H9 (cell line): ENCODE results near the gene SMC4. TPM values are rescaled to one million over a fixed set of nuclear protein-coding genes. Genes with fewer than 3 reads are reported as not detected.

ENCODE experiments used
- DNase-seq: peaks from one replicate; pipeline ENCODE4 v3.0.0-alpha.2; 2017
- H2AFZ ChIP-seq: one replicate; pipeline ENCODE4 v1.6.1; 2013; ENCODE audit warnings: mild to moderate bottlenecking, low read length, control low read depth, moderate library complexity
- H2AK5ac ChIP-seq: 2 replicates; pipeline ENCODE4 v1.6.1; 2013; ENCODE audit warnings: low read length, control low read depth, mixed read lengths; ENCODE audit not compliant: insufficient read length
- H2BK120ac ChIP-seq: one replicate; pipeline ENCODE4 v1.6.1; 2013; ENCODE audit warnings: low read depth, mild to moderate bottlenecking, low read length, control low read depth, inconsistent platforms; ENCODE audit not compliant: poor library complexity, severe bottlenecking
- H2BK12ac ChIP-seq: 2 replicates; pipeline ENCODE4 v1.6.1; 2013; ENCODE audit warnings: low read length, control low read depth, mixed read lengths, low read depth; ENCODE audit not compliant: insufficient read length
- H2BK15ac ChIP-seq: 2 replicates; pipeline ENCODE4 v1.6.1; 2013; ENCODE audit warnings: low read depth, low read length, control low read depth
- H2BK20ac ChIP-seq: one replicate; pipeline ENCODE4 v1.6.1; 2013; ENCODE audit warnings: low read depth, mild to moderate bottlenecking, low read length, control low read depth, inconsistent platforms; ENCODE audit not compliant: poor library complexity, severe bottlenecking
- H2BK5ac ChIP-seq: 2 replicates; pipeline ENCODE4 v1.6.1; 2013; ENCODE audit warnings: low read length, control low read depth, mixed read lengths; ENCODE audit not compliant: insufficient read length
- H3K14ac ChIP-seq: 2 replicates; pipeline ENCODE4 v1.6.1; 2013; ENCODE audit warnings: low read length, control low read depth; ENCODE audit not compliant: insufficient read depth
- H3K18ac ChIP-seq: 2 replicates; pipeline ENCODE4 v1.6.1; 2013; ENCODE audit warnings: low read depth, mild to moderate bottlenecking, mixed read lengths, low read length, control low read depth; ENCODE audit not compliant: insufficient read length
- H3K23ac ChIP-seq: 2 replicates; pipeline ENCODE4 v1.6.1; 2013; ENCODE audit warnings: low read length, control low read depth, mixed read lengths, low read depth; ENCODE audit not compliant: insufficient read length
- H3K23me2 ChIP-seq: 2 replicates; pipeline ENCODE4 v1.6.1; 2013; ENCODE audit warnings: low read depth, mild to moderate bottlenecking, mixed read lengths, low read length, control low read depth; ENCODE audit not compliant: insufficient read length, poor library complexity, severe bottlenecking
- H3K27ac ChIP-seq: 2 replicates; pipeline ENCODE4 v1.5.1; 2013; ENCODE audit warnings: low read length, control low read depth, mixed read lengths, low read depth; ENCODE audit not compliant: insufficient read length
- H3K27me3 ChIP-seq: 2 replicates; pipeline ENCODE4 v1.6.1; 2013; ENCODE audit warnings: low read length, control low read depth, inconsistent platforms; ENCODE audit not compliant: insufficient read depth
- H3K4ac ChIP-seq: 2 replicates; pipeline ENCODE4 v1.6.1; 2013; ENCODE audit warnings: low read depth, mild to moderate bottlenecking, control low read depth, inconsistent platforms, low read length, moderate library complexity
- H3K4me1 ChIP-seq: 2 replicates; pipeline ENCODE4 v1.6.1; 2013; ENCODE audit warnings: low read length, control low read depth, inconsistent platforms; ENCODE audit not compliant: insufficient read depth
- H3K4me2 ChIP-seq: 2 replicates; pipeline ENCODE4 v1.6.1; 2013; ENCODE audit warnings: low read length, control low read depth, mixed read lengths; ENCODE audit not compliant: insufficient read length, insufficient read depth
- H3K56ac ChIP-seq: 2 replicates; pipeline ENCODE4 v1.6.1; 2013; ENCODE audit warnings: low read depth, mild to moderate bottlenecking, mixed read lengths, low read length, control low read depth; ENCODE audit not compliant: insufficient read length
- H3K79me1 ChIP-seq: 2 replicates; pipeline ENCODE4 v1.6.1; 2013; ENCODE audit warnings: low read depth, mild to moderate bottlenecking, moderate library complexity, low read length, control low read depth, inconsistent platforms; ENCODE audit not compliant: insufficient read depth, poor library complexity, severe bottlenecking
- H3K79me2 ChIP-seq: 2 replicates; pipeline ENCODE4 v1.6.1; 2013; ENCODE audit warnings: low read length, control low read depth, inconsistent platforms; ENCODE audit not compliant: insufficient read depth
- H3K9ac ChIP-seq: 2 replicates; pipeline ENCODE4 v1.6.1; 2013; ENCODE audit warnings: low read length, control low read depth, mixed read lengths; ENCODE audit not compliant: insufficient read length; ENCODE audit errors: extremely low read depth
- H3K9me3 ChIP-seq: one replicate; pipeline ENCODE4 v1.6.1; 2013; ENCODE audit warnings: low read depth, low read length, inconsistent platforms; ENCODE audit not compliant: control insufficient read depth
- H3T11ph ChIP-seq: one replicate; pipeline ENCODE4 v1.6.1; 2013; ENCODE audit warnings: mild to moderate bottlenecking, low read length, control low read depth, inconsistent platforms
- H4K20me1 ChIP-seq: one replicate; pipeline ENCODE4 v1.6.1; 2013; ENCODE audit not compliant: control insufficient read depth, insufficient read length, insufficient read depth
- H4K5ac ChIP-seq: 2 replicates; pipeline ENCODE4 v1.6.1; 2013; ENCODE audit warnings: low read depth, mild to moderate bottlenecking, mixed read lengths, low read length, control low read depth; ENCODE audit not compliant: insufficient read length
- H4K8ac ChIP-seq: replicated peaks from 2 replicates; pipeline ENCODE4 v1.6.1; 2013; ENCODE audit warnings: low read length, control low read depth, mixed read lengths, low read depth; ENCODE audit not compliant: insufficient read length
- H4K91ac ChIP-seq: 2 replicates; pipeline ENCODE4 v1.6.1; 2013; ENCODE audit warnings: low read depth, mild to moderate bottlenecking, moderate library complexity, mixed read lengths, low read length, control low read depth; ENCODE audit not compliant: insufficient read length
- H3K27ac Mint-ChIP-seq, 3 experiments: 2 replicates in 2 of 3; 3 replicates in 1 of 3; pipeline ENCODE4 v1.8.0; 2020 to 2021; ENCODE audit warnings: mixed read lengths in 3 of 3, mild to moderate bottlenecking in 1 of 3, moderate library complexity in 1 of 3
- H3K27me3 Mint-ChIP-seq: 2 replicates; pipeline ENCODE4 v1.8.0; 2021; ENCODE audit warnings: low read depth, mild to moderate bottlenecking, moderate library complexity, mixed read lengths
- H3K36me3 Mint-ChIP-seq, 3 experiments: 2 replicates in 2 of 3; 3 replicates in 1 of 3; pipeline ENCODE4 v1.8.0; 2020 to 2021; ENCODE audit warnings: low read depth in 3 of 3, mixed read lengths in 3 of 3; ENCODE audit not compliant: insufficient read depth in 1 of 3
- H3K4me1 Mint-ChIP-seq, 2 experiments: 2 replicates each; pipeline ENCODE4 v1.8.0; 2020; ENCODE audit warnings: mixed read lengths in 2 of 2
- H3K4me3 Mint-ChIP-seq, 2 experiments: 2 replicates in 1 of 2; 3 replicates in 1 of 2; pipeline ENCODE4 v1.8.0; 2020 to 2021; ENCODE audit warnings: mild to moderate bottlenecking in 2 of 2, mixed read lengths in 2 of 2, moderate library complexity in 1 of 2
- H3K9me3 Mint-ChIP-seq, 2 experiments: 2 replicates in 1 of 2; 3 replicates in 1 of 2; pipeline ENCODE4 v1.8.0; 2020; ENCODE audit warnings: mild to moderate bottlenecking in 2 of 2, mixed read lengths in 2 of 2, moderate library complexity in 1 of 2
- CTCF ChIP-seq: fragments of 200-600 bp; sonication (generic); conservative IDR thresholded peaks from 3 replicates; pipeline ENCODE4 v1.8.0; 2021; ENCODE audit warnings: antibody characterized with exemption, mild to moderate bottlenecking
- WGBS: extraction: QIAGEN DNeasy Blood & Tissue Kit; methylation state at CpG from one replicate; pipeline ENCODE4 v1.1.7; 2013; ENCODE audit warnings: missing lambda C conversion rate, low lambda C conversion rate, mixed read lengths; ENCODE audit not compliant: insufficient read length; ENCODE audit errors: extremely low coverage; 5-methylcytosine and 5-hydroxymethylcytosine counted together
- total RNA-seq: library from RNA; stranded (reverse); gene quantifications from 2 replicates; pipeline ENCODE4 v1.2.1, GENCODE V29; 2021

SMC4 gene
- total RNA-seq, 1 experiment from 2014 or later = 130 TPM

- Histone ChIP-seq H3K56ac (no peak overlapping the region), H4K8ac (no peak overlapping the region), H2BK12ac (no peak overlapping the region), H3K4ac (no peak overlapping the region), H3K9ac (no peak overlapping the region), H3K79me1 (no peaks in the 10 kb centered on the region), H3K9me3 (no peaks in the 10 kb centered on the region), H2BK20ac (no peak overlapping the region), H4K20me1 (no peaks in the 10 kb centered on the region), H4K5ac (no peak overlapping the region), H3K27ac (no peak overlapping the region), H2BK5ac (no peak overlapping the region), H2BK120ac (no peak overlapping the region), H2AK5ac (no peak overlapping the region), H3K79me2 (no peaks in the 10 kb centered on the region), H2AFZ (no peak overlapping the region), H3K23me2 (no peaks in the 10 kb centered on the region), H3K27me3 (no peaks in the 10 kb centered on the region), H3K14ac (no peak overlapping the region), H3T11ph (no peak overlapping the region), H3K4me1 (no peaks in the 10 kb centered on the region), H2BK15ac (no peak overlapping the region), H3K23ac (no peak overlapping the region), H3K18ac (no peak overlapping the region), H3K4me2 (no peak overlapping the region), H4K91ac (no peak overlapping the region)
- H3K4me1 Mint-ChIP-seq = peaks cover 4 to 5% of the 10 kb centered on the region in 2 experiments; a peak in 2 of 4 replicates
- WGBS = no CpG with 5 or more reads among the region's 1 CpG
- peaks cover 6 to 23% of the 10 kb centered on the region in 2 experiments for H3K9me3 Mint-ChIP-seq
- no peak for TF ChIP-seq CTCF
- H3K36me3 Mint-ChIP-seq = peaks cover 5 to 8% (median 6%) of the 10 kb centered on the region in 3 experiments
- no peak overlapping the region for H3K4me3 Mint-ChIP-seq
- no peak overlapping the region for H3K27ac Mint-ChIP-seq
- H3K27me3 Mint-ChIP-seq = peaks cover 30% of the 10 kb centered on the region
- no peak for DNase-seq
Measured at GRCh38 chr3:160464971-160465370, 65.5 kb downstream of the SMC4 start.
